ENCODE data around the gene RAET1L.

GRCh38 chr6:150018846-150019580, 6.3 kb downstream of the RAET1L start:
- TF ChIP-seq CTCF (IDR thresholded peaks at IDR 0.05; ENCODE audit: extremely low read depth in 1 of 2, insufficient read depth in 1 of 2, low read depth in 1 of 2, low read length in 2 of 2) (no peak), MAX (IDR thresholded peaks at IDR 0.05; ENCODE audit: insufficient read depth, insufficient read length) (no peak), POLR2AphosphoS5 (IDR thresholded peaks at IDR 0.05; ENCODE audit: insufficient read depth, low read depth, low read length) (no peak), POLR2A (IDR thresholded peaks at IDR 0.05; ENCODE audit: low read depth, low read length) (no peak)
